Left ventricle myocardium inferior (tissue), 1 donor: Measurements from ENCODE around the gene CRIP3. TPM values are rescaled to one million over a fixed set of nuclear protein-coding genes. Genes with fewer than 3 reads are reported as not detected.

Experiments used
- DNase-seq: peaks from one replicate; pipeline ENCODE4 v3.0.0-alpha.2; 2020
- H3K27ac ChIP-seq: fragments of 200-600 bp; replicated peaks from 2 replicates; pipeline ENCODE4 v1.8.0; 2021
- H3K27me3 ChIP-seq: fragments of 200-600 bp; 2 replicates; pipeline ENCODE4 v1.8.0; 2021; ENCODE audit warnings: low read depth
- H3K36me3 ChIP-seq: fragments of 200-600 bp; 2 replicates; pipeline ENCODE4 v1.8.0; 2021
- H3K4me1 ChIP-seq: fragments of 200-600 bp; 2 replicates; pipeline ENCODE4 v1.8.0; 2021
- H3K4me3 ChIP-seq: fragments of 200-600 bp; 2 replicates; pipeline ENCODE4 v1.8.0; 2021; ENCODE audit warnings: mild to moderate bottlenecking, moderate library complexity
- H3K9me3 ChIP-seq: fragments of 200-600 bp; replicated peaks from 2 replicates; pipeline ENCODE4 v1.8.0; 2021
- intact Hi-C: fragments of 100-400 bp; cut with micrococcal nuclease; formaldehyde crosslinking; loops from one replicate; pipeline ENCODE4 v1.11.0; 2022
- total RNA-seq: library from RNA; stranded (reverse); fragmentation: NEBNext Ultra II Directional; extraction: Animal tissue kit (Norgen Biotek cat#: 25700); gene quantifications from one replicate; pipeline ENCODE4 v1.2.1, GENCODE V29; 2021
- TF ChIP-seq, protein P1 (sequence below): fragments of 200-600 bp; IDR thresholded peaks from 2 replicates; pipeline ENCODE4 v1.8.0; 2021; ENCODE audit warnings: antibody characterized with exemption, mild to moderate bottlenecking, borderline replicate concordance
- donor health status: DM: no; HTN: yes; CAD: no; lungs with severe emphysema.

Gene CRIP3
- total RNA-seq, 1 donor from 2014 or later: 42.3 TPM

DNA sequence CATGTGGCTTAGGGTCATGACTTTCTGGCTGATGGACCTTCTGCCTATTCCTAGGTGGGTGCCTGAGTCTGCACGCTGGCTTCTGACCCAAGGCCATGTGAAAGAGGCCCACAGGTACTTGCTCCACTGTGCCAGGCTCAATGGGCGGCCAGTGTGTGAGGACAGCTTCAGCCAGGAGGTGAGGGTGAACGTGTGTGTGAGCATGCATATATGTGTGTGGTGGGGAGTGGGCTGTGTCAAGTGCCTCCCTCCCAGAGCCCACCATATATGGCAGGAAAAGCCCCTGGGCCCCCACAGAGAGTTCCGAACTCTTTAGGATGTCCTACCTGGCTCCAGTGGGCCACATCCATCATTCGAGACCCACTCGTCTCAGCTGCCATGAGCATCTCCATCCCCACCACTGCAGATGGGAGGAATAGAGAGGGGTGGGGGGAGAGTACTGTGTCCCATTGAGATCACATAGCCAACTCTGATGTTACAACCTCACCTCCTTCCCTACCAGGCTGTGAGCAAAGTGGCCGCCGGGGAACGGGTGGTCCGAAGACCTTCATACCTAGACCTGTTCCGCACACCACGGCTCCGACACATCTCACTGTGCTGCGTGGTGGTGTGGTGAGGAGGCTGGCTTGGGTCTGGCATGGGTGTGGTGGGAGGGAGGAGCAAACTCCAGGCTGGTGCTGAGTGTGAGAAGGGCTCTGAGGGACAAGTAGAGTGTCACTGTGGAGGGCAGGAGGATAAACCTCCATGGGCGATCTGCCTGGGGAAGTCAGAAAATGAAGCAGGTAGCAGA is 7.3 kb downstream of the CRIP3 start:
- H3K4me1 ChIP-seq: peaks cover 18% of the 10 kb centered on the region
- H3K4me3 ChIP-seq: no peak overlapping the region
- H3K9me3 ChIP-seq: no peaks in the 10 kb centered on the region
- no peak for DNase-seq
- H3K27ac ChIP-seq: no peak overlapping the region
- peaks cover 30% of the 10 kb centered on the region for H3K27me3 ChIP-seq
- H3K36me3 ChIP-seq: no peaks in the 10 kb centered on the region
- TF ChIP-seq, protein P1, sequence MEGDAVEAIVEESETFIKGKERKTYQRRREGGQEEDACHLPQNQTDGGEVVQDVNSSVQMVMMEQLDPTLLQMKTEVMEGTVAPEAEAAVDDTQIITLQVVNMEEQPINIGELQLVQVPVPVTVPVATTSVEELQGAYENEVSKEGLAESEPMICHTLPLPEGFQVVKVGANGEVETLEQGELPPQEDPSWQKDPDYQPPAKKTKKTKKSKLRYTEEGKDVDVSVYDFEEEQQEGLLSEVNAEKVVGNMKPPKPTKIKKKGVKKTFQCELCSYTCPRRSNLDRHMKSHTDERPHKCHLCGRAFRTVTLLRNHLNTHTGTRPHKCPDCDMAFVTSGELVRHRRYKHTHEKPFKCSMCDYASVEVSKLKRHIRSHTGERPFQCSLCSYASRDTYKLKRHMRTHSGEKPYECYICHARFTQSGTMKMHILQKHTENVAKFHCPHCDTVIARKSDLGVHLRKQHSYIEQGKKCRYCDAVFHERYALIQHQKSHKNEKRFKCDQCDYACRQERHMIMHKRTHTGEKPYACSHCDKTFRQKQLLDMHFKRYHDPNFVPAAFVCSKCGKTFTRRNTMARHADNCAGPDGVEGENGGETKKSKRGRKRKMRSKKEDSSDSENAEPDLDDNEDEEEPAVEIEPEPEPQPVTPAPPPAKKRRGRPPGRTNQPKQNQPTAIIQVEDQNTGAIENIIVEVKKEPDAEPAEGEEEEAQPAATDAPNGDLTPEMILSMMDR: no peak
- intact Hi-C loops: no loop called here

DNA sequence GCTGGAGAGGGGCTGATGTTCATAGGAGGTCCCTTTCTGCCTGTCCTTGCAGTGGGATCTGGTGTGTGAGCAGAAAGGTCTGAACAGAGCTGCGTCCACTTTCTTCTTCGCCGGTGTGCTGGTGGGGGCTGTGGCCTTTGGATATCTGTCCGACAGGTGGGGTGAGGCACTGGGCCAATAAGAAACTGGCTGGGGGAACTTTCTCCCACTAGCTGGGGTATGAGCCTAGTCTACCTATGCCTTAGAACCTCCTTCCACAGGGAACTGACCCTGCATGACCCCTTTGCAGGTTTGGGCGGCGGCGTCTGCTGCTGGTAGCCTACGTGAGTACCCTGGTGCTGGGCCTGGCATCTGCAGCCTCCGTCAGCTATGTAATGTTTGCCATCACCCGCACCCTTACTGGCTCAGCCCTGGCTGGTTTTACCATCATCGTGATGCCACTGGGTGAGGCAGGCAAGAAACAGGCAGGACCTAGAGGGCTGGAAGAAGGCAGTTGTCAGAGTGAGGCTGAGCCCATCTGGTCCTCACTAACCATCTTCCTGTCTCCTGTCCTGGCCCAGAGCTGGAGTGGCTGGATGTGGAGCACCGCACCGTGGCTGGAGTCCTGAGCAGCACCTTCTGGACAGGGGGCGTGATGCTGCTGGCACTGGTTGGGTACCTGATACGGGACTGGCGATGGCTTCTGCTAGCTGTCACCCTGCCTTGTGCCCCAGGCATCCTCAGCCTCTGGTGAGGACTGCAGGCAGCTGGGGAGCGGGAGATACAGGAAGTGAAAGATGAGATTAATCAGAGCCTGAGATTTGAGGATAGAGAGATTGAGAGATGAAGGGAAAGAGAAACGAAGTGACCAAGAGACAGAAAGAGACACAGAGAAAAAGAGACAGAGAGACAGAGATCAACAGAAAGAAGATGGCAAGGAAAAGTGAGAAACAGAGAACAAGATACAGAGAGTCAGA is 9.0 kb downstream of the CRIP3 start:
- no peak overlapping the region for H3K27ac ChIP-seq
- no peak for DNase-seq

DNA sequence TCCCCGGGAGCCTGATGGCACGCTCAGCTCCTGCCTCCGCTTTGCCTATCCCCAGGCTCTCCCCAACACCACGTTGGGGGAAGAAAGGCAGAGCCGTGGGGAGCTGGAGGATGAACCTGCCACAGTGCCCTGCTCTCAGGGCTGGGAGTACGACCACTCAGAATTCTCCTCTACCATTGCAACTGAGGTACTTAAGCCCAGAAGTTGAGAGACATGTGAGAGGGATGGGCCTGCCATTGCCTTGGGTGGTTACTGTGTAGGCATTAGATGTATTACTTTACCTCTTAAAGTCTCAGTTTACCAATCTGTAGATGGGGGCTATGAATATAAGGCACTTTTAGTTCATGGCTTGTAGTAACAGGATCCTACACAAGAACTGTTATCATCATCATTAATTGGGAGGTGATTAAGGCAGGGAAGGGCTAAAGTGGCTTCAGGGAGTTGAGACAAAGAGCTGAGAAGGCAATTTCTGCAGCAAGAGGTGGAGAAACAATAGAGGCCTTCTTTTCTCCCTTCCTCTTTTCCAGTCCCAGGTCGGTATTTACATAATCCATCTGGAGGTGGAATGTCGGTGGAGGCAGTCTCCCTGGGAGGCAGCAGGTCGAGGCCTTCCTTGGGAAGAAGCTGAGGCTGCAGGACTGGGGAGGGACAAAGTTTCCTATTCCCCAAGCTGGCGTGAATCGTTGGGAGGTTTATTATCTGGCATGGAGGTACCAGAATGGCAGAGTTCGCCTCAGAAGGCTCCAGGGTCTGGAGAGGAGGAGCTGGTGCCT is 9.9 kb downstream of the CRIP3 start:
- intact Hi-C loops: no loop called here
- no peak overlapping the region for H3K27ac ChIP-seq
- H3K4me1 ChIP-seq: peaks cover 14% of the 10 kb centered on the region
- TF ChIP-seq, protein P1: no peak
- no peak overlapping the region for H3K4me3 ChIP-seq
- peaks cover 30% of the 10 kb centered on the region for H3K27me3 ChIP-seq
- DNase-seq: no peak
- H3K9me3 ChIP-seq: no peaks in the 10 kb centered on the region
- no peaks in the 10 kb centered on the region for H3K36me3 ChIP-seq

More for the DNA sequence above, 9.0 kb downstream of the CRIP3 start:
- TF ChIP-seq, protein P1: no peak
- no peaks in the 10 kb centered on the region for H3K36me3 ChIP-seq
- no peak overlapping the region for H3K4me3 ChIP-seq
- no peaks in the 10 kb centered on the region for H3K9me3 ChIP-seq
- H3K4me1 ChIP-seq: peaks cover 14% of the 10 kb centered on the region
- H3K27me3 ChIP-seq: peaks cover 30% of the 10 kb centered on the region
- intact Hi-C loops: no loop called here

DNA sequence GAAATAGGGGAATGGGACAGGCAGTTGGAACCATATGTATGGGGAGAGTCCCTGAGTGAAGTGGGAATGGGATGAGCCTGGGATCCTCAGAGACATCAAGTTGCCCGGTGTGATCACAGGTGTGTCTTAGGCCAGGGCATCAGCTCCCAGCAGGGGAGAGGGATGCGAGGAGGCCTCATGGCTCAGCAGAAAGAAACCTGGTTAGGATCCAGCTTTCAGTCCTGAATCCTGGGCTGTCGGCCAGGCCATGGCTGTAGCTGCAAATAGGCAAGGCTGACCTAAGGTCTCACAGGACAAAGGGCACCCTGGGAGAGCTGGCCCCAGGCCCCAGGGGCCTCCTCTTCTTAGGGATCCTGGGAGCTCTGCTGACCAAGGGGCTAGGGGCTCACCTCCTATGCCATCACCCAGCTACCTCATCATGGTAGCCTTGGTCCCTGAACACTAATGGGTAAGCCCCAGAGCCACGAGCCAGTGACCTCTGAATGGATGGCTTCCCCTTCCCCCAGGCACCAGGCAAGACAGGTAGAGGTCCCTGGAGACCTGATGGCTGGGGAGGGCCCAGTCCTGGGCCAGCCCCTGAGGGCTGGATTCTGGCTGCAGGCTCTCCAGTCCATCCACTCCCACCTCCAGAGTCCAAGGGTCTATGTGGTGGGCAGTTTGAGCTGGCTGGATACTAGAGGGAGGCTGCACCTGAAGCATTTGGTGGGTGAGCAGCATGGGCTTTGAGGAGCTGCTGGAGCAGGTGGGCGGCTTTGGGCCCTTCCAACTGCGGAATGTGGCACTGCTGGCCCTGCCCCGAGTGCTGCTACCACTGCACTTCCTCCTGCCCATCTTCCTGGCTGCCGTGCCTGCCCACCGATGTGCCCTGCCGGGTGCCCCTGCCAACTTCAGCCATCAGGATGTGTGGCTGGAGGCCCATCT is 10.7 kb downstream of the CRIP3 start, which contains the start of gene SLC22A7:
Gene SLC22A7 (plus strand): TSS at position 617 of the 921 bp plus-strand sequence. CDS start 99 bp downstream, at position 716.
- Histone ChIP-seq H3K27me3 (peaks cover 30% of the 10 kb centered on the region), H3K9me3 (no peaks in the 10 kb centered on the region), H3K4me3 (no peak within 1 kb of the TSS), H3K27ac (peak within 1 kb of the TSS; percentile 70), H3K36me3 (no peaks in the 10 kb centered on the region), H3K4me1 (peaks cover 14% of the 10 kb centered on the region)
- TF ChIP-seq, protein P1: no peak
- peak; percentile 71 for DNase-seq
- intact Hi-C loops: no loop called here
